ENCODE measurements around the gene RPL34. TPM values are rescaled to one million over a fixed set of nuclear protein-coding genes. Genes with fewer than 3 reads are reported as not detected.
A peak's percentile ranks its signal among the peaks of the same experiment; 100 is the strongest.

Gene RPL34
- total RNA-seq, 4 donors from 2014 or later, result 286 to 803 (median 342) TPM

DNA sequence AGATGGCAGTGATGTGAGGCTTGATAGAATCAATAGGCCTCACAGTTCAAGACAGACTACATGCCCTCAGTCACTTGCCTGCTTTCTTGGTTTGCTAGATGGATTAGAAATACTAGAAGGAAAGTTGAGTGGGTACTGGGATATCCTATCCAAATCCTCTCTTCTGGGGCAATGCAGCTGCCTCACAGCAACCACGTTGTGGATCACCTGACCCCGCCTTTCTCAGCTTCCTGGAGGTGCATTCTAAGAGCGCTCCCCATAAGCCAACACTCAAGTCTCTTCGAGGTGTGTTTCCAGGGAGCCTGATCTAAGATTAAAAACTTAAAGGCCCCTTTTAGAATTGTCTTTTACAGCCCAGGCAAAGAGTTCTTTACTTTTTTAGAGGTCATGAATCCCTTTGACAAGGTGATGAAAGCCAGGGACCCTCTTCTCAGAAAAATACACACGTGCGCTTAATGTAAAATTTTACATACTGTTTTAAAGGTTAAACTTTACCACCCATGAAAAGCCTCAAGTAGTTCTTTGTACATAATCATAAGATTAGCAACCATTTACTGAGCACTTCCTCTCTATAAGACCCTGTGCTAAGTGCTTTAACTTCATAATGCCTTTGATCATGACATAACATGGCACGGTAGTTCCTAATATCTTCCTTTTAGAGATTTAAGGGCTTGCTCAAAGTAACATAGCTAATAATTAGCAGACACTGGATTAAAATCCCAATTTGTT is 840 bp upstream of the RPL34 start:
- DNase-seq, result peak in 1 of 3 donors; percentile 52
- no peaks in the 10 kb centered on the region for H3K9me3 ChIP-seq
- H3K27ac ChIP-seq, result peak overlapping the region; percentile 27 to 90 (median 70)
- peaks cover 0 to 28% (median 0%) of the 10 kb centered on the region in 3 donors for H3K36me3 ChIP-seq
- peak overlapping the region; percentile 53 to 90 (median 68) for H3K4me3 ChIP-seq
- peaks cover 0 to 22% (median 0%) of the 10 kb centered on the region in 4 donors for H3K4me1 ChIP-seq
- no peak for TF ChIP-seq POLR2A (IDR thresholded peaks at IDR 0.05)
- TF ChIP-seq, protein P1, sequence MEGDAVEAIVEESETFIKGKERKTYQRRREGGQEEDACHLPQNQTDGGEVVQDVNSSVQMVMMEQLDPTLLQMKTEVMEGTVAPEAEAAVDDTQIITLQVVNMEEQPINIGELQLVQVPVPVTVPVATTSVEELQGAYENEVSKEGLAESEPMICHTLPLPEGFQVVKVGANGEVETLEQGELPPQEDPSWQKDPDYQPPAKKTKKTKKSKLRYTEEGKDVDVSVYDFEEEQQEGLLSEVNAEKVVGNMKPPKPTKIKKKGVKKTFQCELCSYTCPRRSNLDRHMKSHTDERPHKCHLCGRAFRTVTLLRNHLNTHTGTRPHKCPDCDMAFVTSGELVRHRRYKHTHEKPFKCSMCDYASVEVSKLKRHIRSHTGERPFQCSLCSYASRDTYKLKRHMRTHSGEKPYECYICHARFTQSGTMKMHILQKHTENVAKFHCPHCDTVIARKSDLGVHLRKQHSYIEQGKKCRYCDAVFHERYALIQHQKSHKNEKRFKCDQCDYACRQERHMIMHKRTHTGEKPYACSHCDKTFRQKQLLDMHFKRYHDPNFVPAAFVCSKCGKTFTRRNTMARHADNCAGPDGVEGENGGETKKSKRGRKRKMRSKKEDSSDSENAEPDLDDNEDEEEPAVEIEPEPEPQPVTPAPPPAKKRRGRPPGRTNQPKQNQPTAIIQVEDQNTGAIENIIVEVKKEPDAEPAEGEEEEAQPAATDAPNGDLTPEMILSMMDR (IDR thresholded peaks at IDR 0.05), result no peak
- H3K27me3 ChIP-seq, result no peaks in the 10 kb centered on the region

DNA sequence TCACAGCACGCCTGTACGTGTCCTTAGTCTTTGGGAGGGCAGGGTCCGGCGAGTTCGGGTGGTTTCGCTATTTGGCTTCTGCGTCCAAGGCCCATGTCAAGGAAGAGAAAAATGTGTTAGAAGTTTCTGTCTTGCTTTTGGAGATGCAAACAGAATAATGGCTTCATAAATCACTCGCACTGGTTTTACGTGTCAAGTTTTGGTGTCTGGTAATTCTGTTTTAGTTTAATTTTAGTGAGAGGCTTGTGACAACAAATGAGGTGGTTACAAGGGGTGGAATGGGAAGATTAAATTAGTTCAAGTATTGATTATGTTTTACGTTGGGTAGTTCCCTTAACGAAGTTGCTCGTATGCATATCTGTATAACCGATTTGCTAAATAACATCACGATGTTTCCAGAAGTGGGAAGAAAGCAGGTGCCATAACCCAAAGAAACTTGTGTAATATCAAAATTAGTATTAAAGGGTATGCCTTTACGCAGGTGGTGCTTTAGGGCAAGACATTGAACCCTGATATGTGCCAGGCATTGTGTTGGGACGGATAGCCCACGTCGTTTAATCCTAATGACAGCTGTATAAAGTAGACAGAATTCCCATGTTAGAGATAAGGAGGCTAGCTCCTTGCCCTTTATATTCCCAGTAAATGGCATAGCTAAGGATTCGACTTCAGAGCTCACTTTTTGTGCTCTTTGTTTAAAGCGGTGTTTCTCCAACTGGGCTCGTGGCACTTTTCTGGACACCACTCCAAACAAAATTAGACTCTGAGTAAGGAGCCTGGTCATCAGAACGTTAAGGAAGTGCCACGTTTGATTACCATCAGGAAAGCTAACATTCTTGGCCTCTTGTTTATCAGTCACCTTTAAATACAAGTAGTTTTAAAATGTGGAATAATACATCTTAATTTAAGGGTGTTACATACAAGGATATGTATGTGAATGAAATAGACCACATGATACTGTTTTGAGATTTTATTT is 843 bp downstream of the RPL34 start:
- H3K36me3 ChIP-seq, result peaks cover 0 to 45% (median 0%) of the 10 kb centered on the region in 3 donors
- TF ChIP-seq POLR2A (IDR thresholded peaks at IDR 0.05), result no peak
- TF ChIP-seq, protein P1 (IDR thresholded peaks at IDR 0.05), result no peak
- H3K27ac ChIP-seq, result peak overlapping the region; percentile 76 to 90 (median 80)
- no peak for DNase-seq
- H3K4me3 ChIP-seq, result peak overlapping the region; percentile 53 to 90 (median 68)
- peaks cover 0 to 22% (median 0%) of the 10 kb centered on the region in 4 donors for H3K4me1 ChIP-seq
- no peaks in the 10 kb centered on the region for H3K9me3 ChIP-seq
- H3K27me3 ChIP-seq, result no peaks in the 10 kb centered on the region

DNA sequence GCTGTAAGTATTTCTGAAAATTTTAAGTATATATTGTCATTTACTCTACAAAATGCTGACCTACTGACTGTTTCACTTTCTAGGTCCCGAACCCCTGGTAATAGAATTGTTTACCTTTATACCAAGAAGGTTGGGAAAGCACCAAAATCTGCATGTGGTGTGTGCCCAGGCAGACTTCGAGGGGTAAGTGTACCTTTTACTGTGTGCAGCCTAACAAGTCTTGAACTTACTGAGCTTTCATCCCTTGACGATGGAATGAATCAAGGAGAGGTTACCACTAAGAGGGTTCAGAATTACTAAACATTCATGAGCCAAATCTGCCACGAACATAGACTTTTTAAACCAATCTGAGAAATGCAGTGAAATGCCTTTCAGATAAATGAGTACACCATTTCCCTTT is 1.6 kb downstream of the RPL34 start:
- no peaks in the 10 kb centered on the region for H3K27me3 ChIP-seq
- H3K4me1 ChIP-seq, result peaks cover 0 to 22% (median 0%) of the 10 kb centered on the region in 4 donors
- peaks cover 0 to 53% (median 0%) of the 10 kb centered on the region in 3 donors for H3K36me3 ChIP-seq
- no peaks in the 10 kb centered on the region for H3K9me3 ChIP-seq
- no peak for DNase-seq
- no peak overlapping the region for H3K4me3 ChIP-seq
- H3K27ac ChIP-seq, result no peak overlapping the region
- no peak for TF ChIP-seq POLR2A (IDR thresholded peaks at IDR 0.05)
- TF ChIP-seq, protein P1 (IDR thresholded peaks at IDR 0.05), result no peak

DNA sequence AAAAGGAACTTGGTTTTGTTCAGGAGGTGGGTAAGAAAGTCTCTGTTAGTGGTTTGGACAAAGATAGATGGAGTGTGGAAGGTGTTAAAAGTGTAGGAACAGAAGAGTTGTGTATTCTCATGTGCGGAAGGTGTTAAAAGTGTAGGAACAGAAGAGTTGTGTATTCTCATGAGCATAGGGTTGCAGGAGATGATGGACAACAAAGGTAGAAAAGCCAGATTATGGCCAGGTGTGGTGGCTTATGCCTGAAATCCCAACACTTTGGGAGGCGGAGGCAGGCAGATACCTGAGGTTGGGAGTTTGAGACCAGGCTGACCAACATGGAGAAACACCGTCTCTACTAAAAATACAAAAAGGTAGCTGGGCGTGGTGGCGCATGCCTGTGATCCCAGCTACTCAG is 2.5 kb downstream of the RPL34 start:
- peaks cover 0 to 61% (median 0%) of the 10 kb centered on the region in 3 donors for H3K36me3 ChIP-seq

More for the DNA sequence above, 2.5 kb downstream of the RPL34 start:
- DNase-seq, result no peak
- Histone ChIP-seq H3K4me1 (peaks cover 0 to 22% (median 0%) of the 10 kb centered on the region in 4 donors), H3K9me3 (no peaks in the 10 kb centered on the region), H3K27me3 (no peaks in the 10 kb centered on the region), H3K4me3 (no peak overlapping the region), H3K27ac (no peak overlapping the region)
- TF ChIP-seq, protein P1 (IDR thresholded peaks at IDR 0.05), result no peak
- TF ChIP-seq POLR2A (IDR thresholded peaks at IDR 0.05), result no peak
